ENCODE results near the gene DRC1.

The DRC1 gene

DNA sequence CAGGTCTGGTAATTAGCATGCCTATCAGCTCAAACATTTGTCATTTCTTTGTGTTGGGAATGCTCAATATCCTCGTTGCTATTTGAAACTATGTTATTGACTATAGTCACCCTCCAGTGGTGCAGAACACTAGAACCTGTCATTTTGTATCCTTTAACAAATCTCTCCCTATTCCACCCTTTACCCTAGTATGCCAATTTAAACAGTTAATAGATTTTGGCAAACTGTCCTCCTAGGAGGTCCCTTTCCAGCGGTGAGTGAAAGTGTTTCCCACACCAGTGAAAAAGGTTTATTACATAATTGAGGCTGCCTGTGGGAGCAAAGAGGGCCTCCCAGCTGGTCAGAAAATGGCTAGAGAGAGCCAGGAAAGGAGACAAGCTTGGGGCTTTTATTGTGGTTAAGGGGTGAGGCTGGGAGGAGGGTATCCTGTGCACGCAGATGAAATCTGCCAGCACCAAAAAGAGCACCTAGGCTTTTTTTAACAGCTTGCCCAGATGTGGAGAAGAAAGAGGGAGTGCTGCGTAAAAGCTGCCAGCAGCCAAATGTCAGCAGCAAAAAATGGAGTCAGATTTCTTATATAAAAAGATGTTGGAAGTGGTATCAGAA lies 1.8 kb upstream of the DRC1 start:
- no peak for DNase-seq (ENCODE audit: low read depth)

DNA sequence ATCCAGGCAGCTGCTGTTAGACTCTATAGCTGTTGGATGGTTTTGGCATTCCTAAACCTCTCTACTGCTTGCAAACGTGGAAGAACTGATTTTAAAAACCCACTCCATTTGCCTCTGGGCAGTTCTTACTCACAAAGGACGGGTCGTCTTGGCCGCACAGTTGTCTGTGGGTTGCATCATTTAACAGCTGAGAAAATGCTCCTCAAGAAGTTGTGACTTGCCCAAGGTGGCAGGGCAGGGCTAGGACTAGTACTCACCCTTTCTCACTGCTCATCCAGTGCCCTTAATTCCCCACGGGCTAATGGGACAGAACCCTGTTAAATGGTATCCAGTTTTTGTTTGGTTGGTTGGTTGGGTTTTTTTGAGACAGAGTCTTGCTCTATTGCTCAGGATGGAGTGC lies 997 bp upstream of the DRC1 start:
- DNase-seq (ENCODE audit: low read depth): no peak

DNA sequence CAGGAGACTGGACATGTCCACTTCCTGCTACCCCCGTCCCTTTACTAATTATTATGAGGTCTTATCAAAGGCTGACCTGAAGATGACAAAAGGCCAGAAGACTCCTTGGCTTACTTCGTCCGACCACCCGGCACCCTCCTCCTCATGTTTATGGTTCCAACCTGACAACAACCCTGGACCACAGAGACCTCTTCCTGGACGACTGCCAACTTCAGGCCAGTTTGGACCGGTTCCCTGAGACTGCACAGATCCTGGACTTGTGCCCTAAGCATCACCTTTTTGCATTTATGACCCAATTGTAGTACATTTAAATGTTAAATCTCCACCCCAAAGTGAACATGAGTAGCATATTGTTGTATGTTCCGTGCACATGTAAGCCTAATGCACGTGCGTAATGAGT lies 5.8 kb downstream of the DRC1 start:
- DNase-seq (ENCODE audit: low read depth): no peak

DNA sequence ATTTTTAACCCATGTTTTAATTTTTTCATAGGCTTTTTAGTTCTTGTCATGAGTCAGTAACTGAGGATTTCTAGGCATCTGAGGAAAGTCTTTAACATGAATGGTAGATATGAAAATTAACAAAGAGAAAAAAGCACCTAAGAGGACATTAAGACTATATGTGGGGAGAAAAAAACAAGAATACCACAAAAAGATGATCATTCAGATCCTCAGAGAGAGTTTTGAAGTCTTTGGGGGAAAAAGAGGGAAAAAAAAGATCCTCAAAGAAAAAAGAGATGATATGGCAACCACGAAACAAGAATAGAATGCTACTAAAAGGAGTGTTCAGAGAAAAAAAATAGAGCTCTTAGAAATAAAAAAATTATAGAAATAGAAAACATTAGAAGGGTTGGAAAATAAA lies 8.1 kb downstream of the DRC1 start:
- no peak for DNase-seq (ENCODE audit: low read depth)

DNA sequence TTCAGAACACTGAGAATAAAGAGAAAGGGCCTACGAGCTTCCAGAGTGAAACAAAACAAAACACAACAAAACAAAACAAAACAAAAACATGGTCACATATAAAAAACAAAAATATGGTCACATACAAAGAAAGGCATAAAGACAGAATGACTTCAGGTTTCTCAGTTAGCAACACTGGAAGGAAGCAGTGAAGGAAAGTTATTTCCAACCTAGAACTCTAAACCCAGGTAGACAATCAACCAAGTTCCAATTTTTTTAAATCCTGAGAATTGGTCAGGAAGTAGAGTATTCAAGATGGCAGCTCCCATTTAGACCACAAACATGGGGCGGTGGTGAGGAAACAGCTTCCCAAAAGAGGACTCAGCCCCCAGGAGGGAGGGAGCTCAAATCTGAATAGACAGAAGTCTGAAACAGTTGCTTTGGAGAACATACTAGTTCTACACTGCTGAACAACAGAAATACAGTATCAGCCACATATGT lies 9.1 kb downstream of the DRC1 start:
- DNase-seq (ENCODE audit: low read depth): no peak

DNA sequence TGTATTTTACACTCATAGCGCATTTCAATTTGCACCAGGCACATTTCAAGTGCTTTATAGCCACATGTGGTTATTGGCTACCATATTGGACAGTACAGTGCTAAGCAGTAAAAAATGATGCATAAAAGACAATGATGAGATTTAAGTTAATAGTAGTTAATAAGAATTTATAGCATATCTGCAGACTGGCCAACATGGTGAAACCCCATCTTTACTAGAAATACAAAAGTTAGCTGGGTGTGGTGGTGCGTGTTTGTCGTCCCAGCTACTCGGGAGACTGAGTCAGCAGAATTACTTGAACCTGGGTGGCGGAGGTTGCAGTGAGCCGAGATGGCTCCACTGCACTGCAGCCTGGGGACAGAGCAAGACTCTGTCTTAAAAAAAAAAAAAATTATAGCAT lies 9.7 kb downstream of the DRC1 start:
- DNase-seq (ENCODE audit: low read depth): no peak

DNA sequence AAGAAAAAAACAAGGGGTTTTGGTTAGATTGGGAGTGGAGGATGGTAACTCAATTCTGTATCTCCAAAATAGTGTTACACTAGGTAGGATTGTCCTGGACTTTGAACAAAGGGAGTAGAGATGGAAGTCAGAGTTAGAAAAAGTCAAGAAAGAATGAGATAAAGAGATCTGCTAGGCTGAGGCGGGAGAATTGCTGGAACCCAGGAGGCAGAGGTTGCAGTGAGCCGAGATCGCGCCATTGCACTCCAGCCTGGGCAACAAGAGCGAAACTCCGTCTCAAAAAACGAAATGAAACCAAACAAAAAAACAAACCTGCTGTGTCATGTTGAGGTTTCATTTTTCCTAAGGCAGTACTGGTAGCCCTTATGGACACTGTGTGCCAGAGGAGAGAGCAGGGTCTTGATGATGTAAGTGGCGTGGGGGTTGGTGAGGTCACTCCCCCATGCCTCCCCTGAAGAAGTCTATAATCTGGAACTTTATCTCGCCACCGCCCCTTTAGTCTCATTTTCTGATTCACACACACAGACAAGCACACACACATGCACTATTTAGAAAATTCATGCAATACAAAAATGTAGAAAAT lies 10.5 kb downstream of the DRC1 start:
- no peak for DNase-seq (ENCODE audit: low read depth)

DNA sequence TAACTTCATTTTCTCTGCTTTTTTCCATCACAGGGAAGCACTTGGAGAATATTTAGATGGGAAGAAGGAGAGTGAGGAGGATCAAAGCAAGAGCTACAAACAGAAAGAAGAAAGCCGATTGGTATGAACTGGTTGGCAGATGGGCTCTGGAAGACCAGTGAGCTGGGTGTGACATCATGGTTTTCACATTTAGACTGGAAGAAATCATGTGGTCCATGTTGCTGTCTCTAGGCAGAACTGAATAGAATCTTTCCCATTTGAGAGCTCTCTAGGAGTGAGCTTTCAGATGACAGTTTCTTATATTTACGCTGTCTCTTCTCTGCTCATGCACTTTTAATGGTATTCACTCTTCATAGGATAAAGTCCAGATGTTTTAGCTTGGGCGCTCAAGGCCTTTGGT lies 12.6 kb downstream of the DRC1 start:
- no peak for DNase-seq (ENCODE audit: low read depth)

DNA sequence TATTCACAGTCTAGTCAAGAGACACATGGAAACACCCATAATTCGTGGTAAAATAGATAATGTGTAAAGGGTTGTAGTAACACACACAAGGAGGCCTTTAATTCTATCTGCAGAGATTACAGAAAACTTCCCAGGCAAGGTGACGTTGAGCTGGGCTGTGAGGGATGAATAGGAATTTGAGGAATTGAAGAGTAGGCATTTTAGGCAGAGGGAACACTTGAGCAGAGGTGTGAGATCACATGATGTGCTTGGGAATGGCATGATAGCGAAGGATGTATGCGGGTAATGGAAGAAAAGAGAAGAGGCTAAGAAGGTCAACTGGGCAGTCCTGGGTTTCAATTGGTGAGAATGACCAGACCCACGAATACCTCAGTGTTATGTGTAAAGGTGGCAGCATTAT lies 20.2 kb downstream of the DRC1 start:
- no peak for DNase-seq (ENCODE audit: low read depth)

DNA sequence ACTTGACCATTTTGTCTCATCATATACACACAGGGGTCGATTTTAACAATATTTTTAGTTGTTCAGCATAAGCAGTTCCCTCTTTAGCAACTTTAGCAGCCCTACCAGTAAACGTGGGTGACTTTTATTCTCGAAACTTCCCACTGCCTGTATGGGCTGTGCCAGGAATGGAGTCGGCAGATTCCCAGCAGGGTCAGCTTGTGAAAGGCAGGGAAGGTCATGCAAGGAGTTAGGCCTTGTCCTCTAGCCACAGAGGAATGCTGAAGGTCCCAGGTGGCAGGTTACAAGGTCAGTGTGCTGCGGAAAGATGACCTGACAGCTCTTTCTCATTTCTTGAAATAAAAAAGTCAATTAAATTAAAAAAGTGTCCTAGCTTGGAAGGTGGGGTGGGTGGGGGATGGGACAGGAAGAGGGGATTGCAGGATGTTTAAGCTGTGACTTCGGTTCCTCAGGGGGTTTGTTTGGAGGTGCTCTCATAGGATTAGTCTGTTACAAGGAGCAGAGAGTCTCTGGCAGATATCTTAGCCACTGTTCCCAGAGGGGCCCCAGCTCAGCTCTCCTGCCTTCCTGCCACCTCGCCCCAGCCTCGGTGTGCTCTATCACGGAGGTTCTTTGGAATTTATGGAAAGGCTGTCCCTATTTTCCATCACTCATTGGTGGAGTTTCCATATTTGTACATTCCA lies 21.4 kb downstream of the DRC1 start:
- DNase-seq (ENCODE audit: low read depth): no peak

DNA sequence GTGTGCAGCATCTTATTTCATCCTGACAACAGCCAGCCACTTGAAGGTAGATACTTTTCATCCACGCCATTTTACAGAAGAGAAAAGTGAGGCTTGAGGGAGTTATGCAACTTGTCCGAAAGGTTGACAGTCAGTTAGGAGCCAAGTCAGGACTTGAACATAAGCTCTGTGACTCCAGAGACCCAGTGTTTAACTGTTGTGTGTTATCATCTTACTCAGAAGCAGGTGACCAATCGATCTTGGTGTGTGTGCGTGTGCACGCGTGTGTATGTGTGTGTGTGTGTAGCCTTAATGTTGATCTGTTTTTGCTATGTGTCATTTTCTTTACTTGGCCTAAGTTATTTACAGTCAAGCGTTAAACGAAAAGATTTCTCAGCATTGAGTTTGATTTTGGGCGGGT lies 22.0 kb downstream of the DRC1 start:
- DNase-seq (ENCODE audit: low read depth): no peak

DNA sequence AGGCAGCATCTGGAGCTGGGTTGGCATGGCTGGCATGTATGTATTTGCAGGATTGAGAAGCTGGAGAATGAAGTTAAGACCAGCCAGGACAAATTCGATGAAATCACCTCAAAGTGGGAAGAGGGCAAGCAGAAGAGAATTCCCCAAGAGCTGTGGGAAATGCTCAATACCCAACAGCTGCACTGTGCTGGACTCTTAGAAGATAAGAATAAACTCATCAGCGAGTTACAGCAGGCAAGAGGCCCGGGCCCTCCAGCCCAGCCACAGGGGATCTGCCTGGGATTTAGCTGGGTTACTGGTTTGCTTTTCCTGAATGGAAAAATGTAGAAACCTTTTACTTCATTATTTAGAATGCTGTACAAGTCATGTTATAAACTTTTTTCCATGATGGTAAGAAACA lies 22.5 kb downstream of the DRC1 start:
- no peak for DNase-seq (ENCODE audit: low read depth)

DNA sequence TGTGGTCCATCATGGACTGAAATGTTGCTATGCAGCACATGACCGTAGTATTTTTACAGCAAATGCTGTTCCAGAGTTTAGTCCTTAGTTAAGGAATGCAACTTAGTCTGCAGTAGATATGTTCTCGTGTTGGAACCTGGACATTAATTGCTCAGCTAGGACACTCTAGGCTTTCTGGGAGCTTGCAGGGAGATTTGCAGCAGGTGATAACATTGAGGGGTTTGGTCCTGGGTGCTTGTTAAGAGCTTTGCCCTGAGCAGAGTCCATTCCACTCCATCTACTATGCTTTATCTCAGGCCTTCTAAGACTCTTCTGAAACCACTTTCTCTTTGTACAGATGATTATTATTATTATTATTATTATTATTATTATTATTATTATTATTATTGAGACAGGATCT lies 27.1 kb downstream of the DRC1 start:
- DNase-seq (ENCODE audit: low read depth): no peak

DNA sequence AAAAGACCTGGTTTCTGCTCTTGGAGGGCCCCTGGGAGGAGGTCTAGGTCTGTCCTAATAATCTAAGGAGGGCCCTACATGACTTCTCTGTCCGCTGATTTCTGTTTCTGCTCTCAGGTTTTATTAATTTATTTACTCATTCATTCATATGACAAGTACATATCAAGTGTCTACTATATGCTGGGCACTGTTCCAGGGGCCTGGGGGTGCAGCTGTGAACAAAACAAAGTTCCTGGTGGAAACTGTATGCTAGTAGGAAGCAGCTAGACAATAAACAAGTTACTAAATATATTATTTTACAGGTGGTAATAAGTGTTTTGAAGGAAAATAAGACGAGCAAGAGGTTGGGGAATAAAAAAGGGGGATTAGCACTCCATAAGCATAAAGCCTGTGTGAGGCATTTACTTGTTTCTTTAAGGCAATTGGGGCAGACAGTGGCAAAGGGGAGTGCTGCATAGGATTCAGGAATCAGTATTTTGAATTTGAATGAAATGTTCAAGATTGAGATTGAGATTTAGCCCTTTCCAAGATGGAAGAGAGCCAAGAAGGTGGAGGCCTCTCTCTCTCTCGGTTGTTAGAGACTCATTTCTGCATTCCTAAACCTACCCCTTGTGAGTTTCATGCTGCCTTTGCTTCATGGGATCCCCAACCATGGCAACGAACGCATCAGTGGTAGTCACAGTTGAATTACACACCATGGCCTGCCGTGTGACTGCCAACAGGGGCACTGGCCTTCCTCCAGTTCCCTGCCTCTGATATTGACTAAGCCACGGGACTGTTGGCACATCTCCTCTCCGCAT lies 28.3 kb downstream of the DRC1 start:
- DNase-seq (ENCODE audit: low read depth): no peak

DNA sequence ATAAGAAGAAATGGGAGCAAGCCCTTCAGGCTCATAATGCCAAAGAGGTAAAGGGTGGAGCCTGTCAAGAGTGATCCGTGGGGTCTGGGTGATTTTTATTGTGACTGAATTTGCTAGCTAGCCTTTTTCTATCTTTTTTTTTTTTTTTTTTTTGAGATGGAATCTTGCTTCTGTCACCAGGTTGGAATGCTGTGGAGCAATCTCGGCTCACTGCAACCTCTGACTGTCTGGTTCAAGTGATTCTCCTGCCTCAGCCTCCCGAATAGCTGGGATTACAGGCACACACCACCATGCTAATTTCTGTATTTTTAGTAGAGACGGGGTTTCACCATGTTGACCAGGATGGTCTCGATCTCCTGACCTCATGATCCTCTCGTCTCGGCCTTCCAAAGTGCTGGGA lies 29.1 kb downstream of the DRC1 start:
- no peak for DNase-seq (ENCODE audit: low read depth)

DNA sequence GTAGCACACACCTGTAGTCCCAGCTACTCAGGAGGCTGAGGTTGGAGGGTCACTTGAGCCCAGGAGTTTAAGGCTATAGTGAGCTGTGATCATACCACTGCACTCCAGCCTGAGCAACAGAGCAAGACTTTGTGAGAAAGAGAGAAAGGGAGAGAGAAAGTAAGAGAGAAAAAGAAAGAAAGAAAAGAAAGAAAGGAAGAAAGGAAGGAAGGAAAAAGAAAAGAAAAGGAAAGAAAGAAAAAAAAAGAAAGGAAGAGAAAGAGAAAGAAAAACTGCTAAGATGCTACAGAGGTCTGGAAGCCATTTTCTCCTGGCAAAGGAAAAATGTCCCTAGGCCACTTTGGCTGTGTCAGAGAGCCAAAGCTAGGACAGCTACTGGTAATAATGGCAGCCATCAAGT lies 30.6 kb downstream of the DRC1 start:
- no peak for DNase-seq (ENCODE audit: low read depth)

DNA sequence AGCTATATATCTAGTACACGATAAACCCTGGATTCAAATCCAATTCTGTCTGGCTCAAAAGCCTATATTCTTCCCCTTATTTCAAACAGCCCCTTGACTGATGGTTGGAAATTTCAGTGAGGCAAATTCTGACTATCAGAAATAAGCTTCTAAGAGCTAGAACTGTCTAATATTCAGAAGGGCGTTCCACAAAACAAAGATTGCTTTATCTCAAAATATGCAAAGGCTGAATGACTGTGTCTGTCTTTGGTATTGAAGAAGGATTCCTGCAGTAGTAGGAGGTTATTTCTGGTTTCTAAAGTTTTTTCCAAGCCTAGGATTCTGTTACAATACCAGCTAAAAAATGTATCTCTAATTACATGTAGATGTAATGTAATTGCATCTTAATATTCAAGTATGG lies 31.1 kb downstream of the DRC1 start:
- DNase-seq (ENCODE audit: low read depth): no peak

DNA sequence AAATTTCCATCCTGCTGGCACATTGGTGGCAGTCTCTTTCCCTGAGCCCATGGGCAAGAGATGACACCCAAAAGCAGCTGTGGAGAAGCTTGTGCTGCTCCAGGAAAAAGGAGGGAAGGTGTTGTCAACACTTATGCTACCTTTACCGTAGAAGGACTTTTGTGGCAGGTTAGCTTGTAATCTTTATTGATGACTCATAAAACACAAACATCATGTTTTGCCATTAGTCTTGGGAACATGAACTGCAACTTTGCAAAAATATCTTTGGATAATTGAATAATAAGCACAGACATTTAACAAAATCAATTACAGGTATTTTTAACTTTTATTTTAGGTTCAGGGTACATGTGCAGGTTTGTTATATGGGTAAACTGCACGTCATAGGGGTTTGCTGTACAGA lies 33.4 kb downstream of the DRC1 start:
- no peak for DNase-seq (ENCODE audit: low read depth)

DNA sequence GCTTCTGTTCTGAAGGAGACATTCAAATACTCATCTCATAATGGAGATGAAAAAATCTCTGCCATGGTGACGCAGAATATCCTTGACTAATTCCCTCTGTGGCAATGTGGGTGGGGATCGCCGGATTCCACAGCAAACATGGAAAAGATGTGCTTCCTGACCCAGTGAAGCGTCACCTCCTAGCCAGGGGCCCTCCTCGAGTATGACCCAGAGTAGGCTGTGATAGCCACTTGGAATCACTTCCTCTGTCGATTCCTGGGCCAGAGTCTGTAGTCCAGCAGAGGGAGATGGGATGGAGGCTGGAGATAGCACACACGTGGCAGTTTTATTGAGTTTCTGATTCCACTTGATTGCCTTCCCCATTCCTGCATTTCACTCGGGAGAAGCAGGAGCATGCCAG lies 36.8 kb downstream of the DRC1 start:
- no peak for DNase-seq (ENCODE audit: low read depth)

DNA sequence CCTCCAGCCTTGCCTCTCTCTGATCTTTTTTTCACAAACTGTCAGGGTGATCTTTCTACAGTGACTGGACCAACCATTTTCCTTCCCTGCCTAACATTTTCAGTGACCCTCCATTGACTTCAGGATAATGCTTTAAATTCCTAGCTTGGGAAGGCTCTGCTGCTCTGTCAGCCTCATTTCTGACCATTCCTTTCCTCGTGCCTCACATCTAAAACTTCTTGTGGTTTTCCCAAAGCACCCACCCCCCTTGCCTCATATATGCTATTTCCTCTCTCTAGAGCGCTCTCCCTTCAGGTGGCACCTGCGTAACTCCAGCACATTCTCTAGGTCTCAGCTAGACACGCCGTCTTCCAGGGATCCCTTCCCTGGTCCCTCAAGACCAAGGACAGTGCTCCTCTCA lies 37.2 kb downstream of the DRC1 start:
- no peak for DNase-seq (ENCODE audit: low read depth)

DNA sequence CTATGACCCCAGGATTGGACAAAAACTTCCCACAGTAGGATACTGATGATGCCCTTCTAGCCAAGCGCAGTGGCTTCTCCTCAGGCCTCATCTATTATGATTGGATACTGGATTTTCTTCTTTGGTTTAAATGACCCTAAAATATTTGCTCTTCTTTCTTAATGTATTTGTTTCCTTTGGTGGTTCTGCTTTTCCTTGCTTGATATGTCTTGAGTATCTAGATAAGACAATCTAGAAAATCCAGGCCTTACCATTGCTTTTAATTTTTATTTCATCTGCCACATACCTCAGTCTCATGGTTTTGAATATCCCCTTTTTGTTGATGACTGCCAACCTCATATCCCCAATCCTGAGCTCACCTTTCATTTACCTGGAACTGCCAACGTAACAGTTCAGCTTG lies 40.6 kb downstream of the DRC1 start:
- DNase-seq (ENCODE audit: low read depth): no peak

DNA sequence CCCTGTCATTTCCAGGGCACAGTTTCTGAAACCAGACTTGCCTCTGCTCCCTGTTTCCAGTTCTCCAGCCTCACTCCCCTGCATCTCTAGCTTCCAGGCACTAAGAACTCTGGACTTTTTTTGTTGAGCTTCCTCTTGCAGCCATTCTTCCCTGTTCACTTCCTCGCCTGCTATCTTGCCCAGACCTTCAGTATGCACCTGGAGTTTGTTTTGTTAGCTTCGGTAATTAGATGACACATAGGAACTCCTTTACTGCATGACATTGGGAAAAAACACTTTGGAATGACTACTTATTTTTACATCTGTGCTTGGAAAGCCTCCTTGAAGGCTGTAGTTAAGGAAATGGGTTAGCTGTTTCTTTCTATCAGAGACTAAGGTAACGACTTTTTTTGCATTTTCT lies 41.0 kb downstream of the DRC1 start:
- no peak for DNase-seq (ENCODE audit: low read depth)

DNA sequence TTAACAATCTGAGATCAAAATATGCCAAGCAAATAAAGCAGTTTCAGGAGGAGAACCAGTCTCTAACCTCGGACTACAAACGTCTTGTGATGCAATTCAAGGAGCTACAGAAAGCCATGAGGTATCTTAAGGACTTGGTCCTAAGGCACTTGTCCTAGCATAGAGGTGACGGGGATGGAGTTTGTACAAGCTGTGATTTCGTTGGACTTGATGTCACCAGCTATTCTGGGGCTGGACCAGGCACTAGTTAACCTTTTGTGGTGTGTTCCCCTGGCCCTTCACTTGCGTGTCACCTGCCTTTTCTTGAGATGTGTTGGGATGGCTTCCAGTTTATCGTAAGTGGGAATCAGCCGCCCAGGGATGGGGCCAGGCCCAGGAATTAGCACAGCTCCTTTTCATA lies 42.5 kb downstream of the DRC1 start:
- no peak for DNase-seq (ENCODE audit: low read depth)
